HG03575 (cell line): Measurements from ENCODE around the gene M1AP.
"Not testable (repeated sequence)": the region's sequence is repeated elsewhere in the genome, so short reads cannot be mapped to it uniquely, and the experiment has no call there.

Source experiments
- ATAC-seq: cut with Tn5 transposase; IDR thresholded peaks from one replicate; pipeline ENCODE4 v1.9.1; 2021; ENCODE audit not compliant: unreplicated experiment, insufficient number of reproducible peaks, low FRiP score; ENCODE audit errors: extremely low read depth

M1AP gene

GRCh38 chr2:74655579-74655978, 7.4 kb upstream of the M1AP start:
- ATAC-seq = no peak

- ATAC-seq = peak; percentile 93
Measured at GRCh38 chr2:74653985-74654882, 6.1 kb upstream of the M1AP start, which contains the start of gene SEMA4F. SEMA4F (plus strand) TSS chr2:74654247; CDS start chr2:74654377, 130 bp downstream.

DNA sequence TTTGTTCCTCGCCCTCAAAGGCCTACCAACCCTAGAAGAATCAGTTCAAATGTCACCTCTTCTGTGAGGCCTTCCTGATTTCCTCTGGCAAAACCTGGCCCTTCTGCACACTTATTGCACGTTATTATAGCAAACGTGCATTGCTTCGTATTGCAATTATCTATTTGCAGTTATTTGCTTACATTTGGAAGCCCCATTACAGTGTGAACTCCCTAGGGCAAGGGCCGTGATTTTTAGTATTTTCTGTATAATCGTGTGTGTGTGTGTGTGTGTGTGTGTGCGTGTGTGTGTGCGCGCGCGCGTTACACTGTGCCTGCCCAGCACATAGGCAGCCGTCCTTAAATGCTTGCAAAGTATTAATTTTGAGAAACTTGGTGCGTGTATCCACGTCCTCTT, 5.5 kb upstream of the M1AP start:
- peak; percentile 5 for ATAC-seq

GRCh38 chr2:74646834-74647482, 1.2 kb downstream of the M1AP start:
- ATAC-seq = no peak

DNA sequence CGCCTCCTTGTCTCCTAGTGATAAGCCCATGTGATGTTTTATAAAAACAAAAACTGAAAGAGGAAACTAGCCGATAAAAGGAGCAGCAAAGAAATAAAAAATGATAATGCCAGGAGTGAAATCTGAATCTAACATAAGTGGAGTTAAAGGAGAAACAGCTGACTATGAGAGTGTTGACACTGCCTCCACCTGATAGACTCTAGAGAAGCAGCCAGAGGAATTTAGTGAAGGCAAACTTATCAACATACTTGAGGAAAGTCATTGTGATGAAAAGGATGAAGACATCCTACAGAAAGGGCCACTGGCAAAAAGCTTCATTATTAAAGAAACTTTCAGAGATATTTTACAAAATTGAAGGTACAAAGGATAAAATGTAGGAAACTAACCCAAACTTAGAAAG, 1.9 kb downstream of the M1AP start:
- ATAC-seq = no peak

DNA sequence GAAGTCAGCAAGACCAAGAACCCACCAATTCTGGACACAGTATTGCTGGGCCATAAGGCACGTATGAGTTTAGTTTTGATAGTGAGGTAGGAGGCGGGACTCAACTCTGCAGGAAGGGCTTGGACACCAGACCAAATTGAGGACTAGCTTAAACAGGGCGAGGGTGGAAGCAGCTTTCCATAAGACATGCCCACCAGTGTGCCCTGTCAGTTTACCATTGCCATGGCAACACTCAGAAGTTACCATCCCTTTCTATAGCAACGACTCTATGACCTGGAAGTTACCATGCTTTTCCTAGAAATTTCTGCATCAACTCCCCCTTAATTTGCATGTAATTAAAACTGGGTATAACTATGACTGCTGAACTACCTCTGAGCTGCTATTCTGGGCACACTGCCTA, 2.8 kb downstream of the M1AP start:
- ATAC-seq = no peak

DNA sequence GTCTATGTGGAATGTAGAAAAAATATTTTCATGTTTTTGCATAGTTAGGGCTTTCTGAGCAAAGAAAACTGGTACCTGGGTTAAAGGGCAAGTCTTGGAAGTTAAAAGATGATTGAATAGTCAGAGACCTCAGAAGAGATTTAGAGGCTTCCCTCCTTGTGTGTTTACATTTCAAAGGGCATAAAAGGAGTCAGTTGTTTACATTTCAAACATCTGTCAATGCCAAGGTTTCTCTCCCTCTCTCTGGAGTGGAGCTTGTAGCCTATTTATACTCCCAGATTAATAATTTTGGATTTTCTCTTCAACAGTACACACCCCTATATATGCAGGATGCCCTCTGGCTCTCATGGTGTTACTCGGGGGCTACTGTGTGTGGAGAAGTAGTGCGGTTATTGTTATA, 8.6 kb downstream of the M1AP start:
- ATAC-seq = no peak

DNA sequence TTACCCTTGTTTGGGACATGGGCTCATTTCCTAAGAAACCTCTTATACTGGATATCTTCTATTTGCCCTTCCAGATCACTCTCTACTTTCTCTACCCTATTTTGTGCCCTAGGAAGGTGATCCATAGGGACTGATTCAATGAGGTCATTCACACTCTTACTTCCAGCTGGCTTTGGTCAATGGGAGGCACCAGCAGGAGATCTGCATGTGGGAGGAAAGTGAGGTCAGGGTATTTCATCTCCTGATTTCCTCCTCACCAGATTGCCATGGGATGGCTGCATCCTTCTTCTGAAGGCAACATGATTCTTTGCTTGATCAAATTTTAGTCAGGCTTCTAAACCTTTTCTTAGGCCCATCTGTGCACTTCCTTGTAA, 15.2 kb downstream of the M1AP start:
- no peak for ATAC-seq

GRCh38 chr2:74632209-74632938, 15.8 kb downstream of the M1AP start:
- ATAC-seq = no peak

DNA sequence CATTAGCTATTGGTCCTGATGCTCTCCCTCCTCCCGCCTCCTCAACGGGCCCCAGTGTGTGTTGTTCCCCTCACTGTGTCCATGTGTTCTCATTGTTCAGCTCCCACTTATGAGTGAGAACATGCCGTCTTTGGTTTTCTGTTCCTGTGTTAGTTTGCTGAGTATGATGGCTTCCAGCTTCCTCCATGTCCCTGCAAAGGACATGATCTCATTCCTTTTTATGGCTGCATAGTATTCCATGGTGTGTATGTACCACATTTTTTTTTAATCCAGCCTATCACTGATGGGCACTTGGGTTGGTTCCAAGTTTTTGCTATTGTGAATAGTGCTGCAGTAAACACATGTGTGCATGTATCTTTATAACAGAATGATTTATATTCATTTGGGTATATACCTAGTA, 17.7 kb downstream of the M1AP start:
- not testable (repeated sequence) for ATAC-seq

GRCh38 chr2:74628538-74629105, 19.5 kb downstream of the M1AP start:
- no peak for ATAC-seq

DNA sequence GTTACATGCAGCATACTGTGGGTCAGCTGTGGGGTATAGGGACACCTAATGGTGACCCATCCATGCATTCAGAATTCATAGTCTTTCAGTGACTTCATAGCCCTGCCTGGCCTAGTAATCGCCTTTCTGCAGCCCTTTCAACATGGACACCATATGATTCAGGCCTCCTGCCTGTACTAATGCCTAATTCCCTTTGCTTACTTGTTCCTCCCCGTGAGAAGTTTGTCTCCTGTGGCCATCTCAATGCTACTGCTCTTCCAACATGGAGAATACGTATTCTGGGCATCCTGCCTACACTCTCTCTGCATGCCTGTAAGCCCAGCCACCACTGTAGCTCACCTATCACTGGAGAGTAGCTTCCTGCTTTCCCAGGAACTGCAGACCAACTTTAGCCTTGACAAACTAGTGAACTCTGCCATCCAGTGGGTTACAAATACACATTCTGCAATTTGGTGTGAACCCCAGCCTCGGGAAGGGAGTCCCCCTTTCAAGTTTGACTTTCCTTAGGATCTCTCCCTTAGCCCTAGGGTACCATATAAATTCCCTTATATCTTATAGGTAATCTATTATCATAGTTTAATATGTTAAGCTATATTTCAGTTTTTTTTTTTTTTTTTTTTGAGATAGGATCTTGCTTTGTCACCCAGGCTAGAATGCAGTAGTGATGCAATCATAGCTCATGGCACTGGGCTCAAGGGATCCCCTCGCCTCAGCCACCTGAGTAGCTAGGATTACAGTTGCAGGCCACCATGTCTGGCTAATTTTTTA, 22.3 kb downstream of the M1AP start:
- no peak for ATAC-seq

GRCh38 chr2:74620671-74621070, 27.5 kb downstream of the M1AP start:
- no peak for ATAC-seq

- no peak for ATAC-seq
Measured at GRCh38 chr2:74619651-74620297, 28.4 kb downstream of the M1AP start.

DNA sequence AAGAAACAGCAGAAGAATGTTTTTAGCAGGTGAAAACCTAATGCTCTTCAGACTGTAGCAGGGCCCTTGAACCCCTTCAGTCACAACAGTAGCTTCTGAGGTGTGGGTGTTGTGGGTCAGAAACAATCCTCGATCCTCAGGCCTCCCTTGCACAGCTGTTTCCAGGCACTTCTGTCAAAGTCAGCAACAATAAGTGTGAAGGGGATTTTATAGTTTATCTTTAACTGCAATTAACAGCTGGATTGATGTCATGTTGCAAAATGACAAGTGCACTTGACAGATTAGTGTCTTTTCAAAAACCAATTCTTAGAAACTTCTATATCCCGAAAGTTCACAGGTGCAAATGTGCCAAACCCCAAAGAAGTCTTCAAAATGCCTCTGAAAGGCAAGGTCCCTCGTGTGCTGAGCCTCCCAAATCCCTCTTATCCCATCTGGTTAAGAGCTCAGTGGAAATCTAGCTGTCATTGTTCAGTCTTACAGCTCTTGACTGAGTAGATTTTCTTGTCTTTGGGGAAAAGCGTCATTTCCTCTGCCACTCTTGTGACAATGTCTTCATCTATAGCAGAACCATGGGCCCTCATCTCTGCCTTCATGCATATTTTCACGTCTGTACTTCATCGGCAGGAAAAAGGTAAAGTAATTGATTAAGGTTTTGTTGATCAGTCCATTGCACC, 29.6 kb downstream of the M1AP start:
- ATAC-seq = no peak

DNA sequence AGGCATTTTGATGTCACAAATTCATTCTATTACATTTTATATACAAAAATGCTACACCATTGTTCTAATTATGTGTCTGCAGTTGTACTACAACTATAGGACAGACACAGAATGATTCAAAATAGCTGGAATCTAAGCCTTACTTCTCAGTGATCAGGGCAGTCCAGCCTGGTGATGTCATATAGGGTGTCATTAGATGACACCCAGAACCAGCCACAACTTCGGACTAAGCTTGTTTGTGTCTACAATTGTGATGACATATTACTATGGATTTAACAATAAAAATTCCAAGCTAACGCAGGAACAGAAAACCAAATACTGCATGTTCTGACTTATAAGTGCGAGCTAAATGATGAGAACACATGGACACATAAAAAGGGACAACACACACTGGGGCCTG, 31.0 kb downstream of the M1AP start:
- ATAC-seq = no peak

GRCh38 chr2:74606927-74607326, 41.2 kb downstream of the M1AP start:
- no peak for ATAC-seq
